HS-27A (cell line): ENCODE measurements around the gene CAMK2D.
A peak's percentile ranks its signal among the peaks of the same experiment; 100 is the strongest.

Experiments
- DNase-seq: peaks from one replicate; pipeline ENCODE4 v3.0.0-alpha.2; 2012; ENCODE audit warnings: low read depth, missing footprints

Gene CAMK2D

GRCh38 chr4:113522433-113522832 lies 239.1 kb downstream of the CAMK2D start:
- DNase-seq: no peak

GRCh38 chr4:113513382-113513781 lies 248.2 kb downstream of the CAMK2D start:
- DNase-seq: no peak

- no peak for DNase-seq
These were observed 248.7 kb downstream of the CAMK2D start for GRCh38 chr4:113512880-113513279.

- no peak for DNase-seq
These were observed 249.6 kb downstream of the CAMK2D start for GRCh38 chr4:113511944-113512343.

- no peak for DNase-seq
These were observed 251.7 kb downstream of the CAMK2D start for GRCh38 chr4:113509851-113510250.

GRCh38 chr4:113505044-113505443 lies 256.5 kb downstream of the CAMK2D start:
- no peak for DNase-seq

- DNase-seq: no peak
These were observed 257.1 kb downstream of the CAMK2D start for GRCh38 chr4:113504422-113504821.

- DNase-seq: no peak
These were observed 257.8 kb downstream of the CAMK2D start for GRCh38 chr4:113503691-113504090.

- DNase-seq: no peak
These were observed 258.6 kb downstream of the CAMK2D start for GRCh38 chr4:113502906-113503305.

GRCh38 chr4:113502476-113502875 lies 259.1 kb downstream of the CAMK2D start:
- DNase-seq: no peak

GRCh38 chr4:113500424-113500823 lies 261.1 kb downstream of the CAMK2D start:
- DNase-seq: no peak

- DNase-seq: no peak
These were observed 261.8 kb downstream of the CAMK2D start for GRCh38 chr4:113499696-113500095.

GRCh38 chr4:113499166-113499565 lies 262.4 kb downstream of the CAMK2D start:
- no peak for DNase-seq

GRCh38 chr4:113497154-113497884 lies 264.2 kb downstream of the CAMK2D start:
- no peak for DNase-seq

- no peak for DNase-seq
These were observed 264.8 kb downstream of the CAMK2D start for GRCh38 chr4:113496698-113497097.

GRCh38 chr4:113495790-113496189 lies 265.7 kb downstream of the CAMK2D start:
- no peak for DNase-seq

- no peak for DNase-seq
These were observed 278.4 kb downstream of the CAMK2D start for GRCh38 chr4:113483131-113483530.

- DNase-seq: no peak
These were observed 279.2 kb downstream of the CAMK2D start for GRCh38 chr4:113482325-113482724.

GRCh38 chr4:113481820-113482219 lies 279.7 kb downstream of the CAMK2D start:
- no peak for DNase-seq

GRCh38 chr4:113480109-113480508 lies 281.4 kb downstream of the CAMK2D start:
- no peak for DNase-seq

- DNase-seq: no peak
These were observed 283.5 kb downstream of the CAMK2D start for GRCh38 chr4:113478032-113478431.

GRCh38 chr4:113476800-113477199 lies 284.7 kb downstream of the CAMK2D start:
- no peak for DNase-seq

GRCh38 chr4:113474017-113474416 lies 287.5 kb downstream of the CAMK2D start:
- DNase-seq: peak; percentile 79

GRCh38 chr4:113472864-113473263 lies 288.7 kb downstream of the CAMK2D start:
- DNase-seq: no peak
